Activated naive CD8-positive, alpha-beta T cell (primary cell): ENCODE data around the gene KCTD11.
A peak's percentile ranks its signal among the peaks of the same experiment; 100 is the strongest.

ENCODE experiments used
- H3K27ac Mint-ChIP-seq: one replicate; pipeline ENCODE4 v1.8.0; 2021; ENCODE audit warnings: mixed read lengths
- H3K27me3 Mint-ChIP-seq: one replicate; pipeline ENCODE4 v1.8.0; 2021; ENCODE audit warnings: mixed read lengths
- H3K36me3 Mint-ChIP-seq: one replicate; pipeline ENCODE4 v1.8.0; 2021; ENCODE audit warnings: mixed read lengths
- H3K4me1 Mint-ChIP-seq: one replicate; pipeline ENCODE4 v1.8.0; 2021; ENCODE audit warnings: low read depth, mixed read lengths
- H3K4me3 Mint-ChIP-seq: one replicate; pipeline ENCODE4 v1.8.0; 2021; ENCODE audit warnings: mild to moderate bottlenecking, mixed read lengths
- H3K9me3 Mint-ChIP-seq: one replicate; pipeline ENCODE4 v1.8.0; 2021; ENCODE audit warnings: low read depth, mixed read lengths

The KCTD11 gene

DNA sequence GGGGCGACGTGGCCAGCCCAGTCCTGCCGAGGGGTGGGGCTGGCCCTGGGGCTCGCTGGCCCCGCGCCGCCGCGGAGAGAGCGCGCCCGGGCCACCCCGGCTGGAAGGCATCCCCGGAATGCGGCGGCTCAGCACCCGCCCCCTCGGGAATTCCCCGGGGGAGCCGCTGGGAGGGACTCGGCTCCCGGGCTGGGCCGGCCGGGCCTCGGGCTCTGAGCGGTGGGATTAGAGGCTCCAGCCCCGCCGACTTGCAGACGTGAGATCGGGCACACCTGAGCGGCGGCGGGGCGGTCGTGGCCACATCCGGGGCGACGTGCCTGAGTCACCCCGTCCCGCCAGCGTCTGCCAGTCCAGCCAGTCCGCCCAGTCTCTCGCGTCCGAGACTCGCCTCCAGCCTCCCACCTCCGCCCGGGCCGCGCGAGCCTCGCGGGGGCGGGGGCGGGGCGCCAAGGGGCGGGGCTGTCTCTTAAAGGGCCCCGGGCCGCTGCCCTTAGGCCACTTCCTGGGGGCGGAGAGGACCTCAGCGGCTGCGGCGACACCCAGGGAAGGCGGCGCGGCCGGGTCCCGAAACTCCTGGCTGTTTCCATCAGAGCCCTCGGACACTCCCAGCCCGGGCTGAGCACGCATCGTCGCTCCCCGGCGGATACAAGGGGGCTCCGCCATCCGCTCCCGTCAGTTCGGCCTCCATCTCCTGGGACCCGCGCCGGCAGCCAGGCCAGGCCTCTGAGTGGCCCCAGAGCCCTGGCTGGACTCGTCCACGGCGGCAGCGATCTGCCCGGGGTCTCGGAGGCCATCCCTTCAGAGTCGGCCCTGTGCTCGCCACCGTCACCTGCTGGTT lies at the start of gene KCTD11:
Gene KCTD11, plus strand, starts transcription at position 498 of the 838 bp plus-strand sequence.
- peak within 1 kb of the TSS; percentile 86 for H3K4me3 Mint-ChIP-seq
- H3K27me3 Mint-ChIP-seq, result no peaks in the 10 kb centered on the region
- no peaks in the 10 kb centered on the region for H3K36me3 Mint-ChIP-seq
- no peaks in the 10 kb centered on the region for H3K9me3 Mint-ChIP-seq
- peak within 1 kb of the TSS; percentile 79 for H3K27ac Mint-ChIP-seq
- H3K4me1 Mint-ChIP-seq, result peaks cover 24% of the 10 kb centered on the region

DNA sequence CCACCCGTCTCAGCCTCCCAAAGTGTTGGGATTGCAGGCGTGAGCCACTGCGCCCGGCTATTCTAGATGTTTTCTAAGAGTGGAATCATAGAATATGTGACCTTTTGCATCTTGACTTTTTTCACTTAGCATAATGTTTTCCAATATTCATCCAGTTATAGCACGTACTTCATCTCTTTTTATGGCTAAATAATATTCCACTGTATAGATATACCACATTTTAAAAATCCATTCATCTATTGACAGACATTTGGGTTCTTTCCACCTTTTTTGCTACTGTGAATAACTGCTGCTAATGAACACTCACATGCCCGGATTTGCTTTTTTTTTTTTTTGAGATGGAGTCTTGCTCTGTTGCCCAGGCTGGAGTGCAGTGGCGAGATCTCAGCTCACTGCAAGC lies 47.8 kb upstream of the KCTD11 start:
- H3K4me3 Mint-ChIP-seq, result no peak overlapping the region
- H3K27me3 Mint-ChIP-seq, result no peaks in the 10 kb centered on the region
- no peak overlapping the region for H3K27ac Mint-ChIP-seq
- no peaks in the 10 kb centered on the region for H3K9me3 Mint-ChIP-seq
- H3K4me1 Mint-ChIP-seq, result peaks cover 10% of the 10 kb centered on the region
- peaks cover 4% of the 10 kb centered on the region for H3K36me3 Mint-ChIP-seq

DNA sequence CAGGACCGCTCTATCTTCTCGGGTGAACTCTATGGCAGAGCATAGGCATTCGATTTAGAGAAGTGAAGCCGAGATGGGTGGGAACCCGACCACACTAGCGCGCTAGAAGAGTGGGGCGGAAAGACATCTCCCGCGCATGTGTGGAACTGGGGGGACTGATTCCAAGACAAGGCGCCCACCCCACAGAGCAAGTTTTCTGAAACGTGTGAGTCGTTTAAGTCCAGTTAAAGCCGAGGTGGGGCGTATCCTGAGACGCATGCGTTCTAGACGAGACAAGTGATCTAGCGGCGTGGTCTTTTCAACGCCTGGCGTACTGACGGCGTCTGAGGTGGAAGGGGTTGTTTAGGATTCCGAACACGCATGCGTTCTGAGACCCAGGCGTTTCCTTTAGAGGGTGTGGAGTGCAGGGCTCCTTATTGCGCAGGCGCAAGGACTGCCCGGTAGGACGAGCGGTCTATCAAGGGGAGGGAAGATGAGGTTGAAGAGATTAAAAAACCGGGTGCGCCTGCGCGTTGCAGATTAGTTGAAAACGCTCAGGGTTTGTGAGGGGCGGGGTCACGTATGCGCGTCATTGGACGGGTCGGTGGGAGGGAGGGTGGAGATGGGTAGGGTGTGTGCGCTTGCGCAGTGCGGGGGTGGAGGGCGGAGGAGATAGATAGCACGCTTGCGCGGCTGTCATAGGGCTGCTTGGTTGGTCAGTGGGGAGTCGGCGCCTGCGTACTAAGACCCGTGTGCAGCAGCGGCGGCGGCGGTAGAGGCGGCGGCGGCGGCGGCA lies 44.9 kb upstream of the KCTD11 start, which contains the start of gene EIF5A:
Gene EIF5A, plus strand, starts transcription at position 718 of the 775 bp plus-strand sequence. CDS start 2,008 bp downstream, outside the sequence.
- Mint-ChIP-seq H3K4me3 (peak within 1 kb of the TSS; percentile 94), H3K4me1 (peaks cover 33% of the 10 kb centered on the region), H3K36me3 (peaks cover 22% of the 10 kb centered on the region), H3K9me3 (no peaks in the 10 kb centered on the region), H3K27me3 (no peaks in the 10 kb centered on the region), H3K27ac (peak within 1 kb of the TSS; percentile 97)

- Mint-ChIP-seq H3K4me3 (peak overlapping the region; percentile 94), H3K36me3 (peaks cover 22% of the 10 kb centered on the region), H3K27me3 (no peaks in the 10 kb centered on the region), H3K4me1 (peaks cover 41% of the 10 kb centered on the region), H3K9me3 (no peaks in the 10 kb centered on the region), H3K27ac (peak overlapping the region; percentile 97)
Observed at GRCh38 chr17:7307686-7308624, 44.0 kb upstream of the KCTD11 start.

DNA sequence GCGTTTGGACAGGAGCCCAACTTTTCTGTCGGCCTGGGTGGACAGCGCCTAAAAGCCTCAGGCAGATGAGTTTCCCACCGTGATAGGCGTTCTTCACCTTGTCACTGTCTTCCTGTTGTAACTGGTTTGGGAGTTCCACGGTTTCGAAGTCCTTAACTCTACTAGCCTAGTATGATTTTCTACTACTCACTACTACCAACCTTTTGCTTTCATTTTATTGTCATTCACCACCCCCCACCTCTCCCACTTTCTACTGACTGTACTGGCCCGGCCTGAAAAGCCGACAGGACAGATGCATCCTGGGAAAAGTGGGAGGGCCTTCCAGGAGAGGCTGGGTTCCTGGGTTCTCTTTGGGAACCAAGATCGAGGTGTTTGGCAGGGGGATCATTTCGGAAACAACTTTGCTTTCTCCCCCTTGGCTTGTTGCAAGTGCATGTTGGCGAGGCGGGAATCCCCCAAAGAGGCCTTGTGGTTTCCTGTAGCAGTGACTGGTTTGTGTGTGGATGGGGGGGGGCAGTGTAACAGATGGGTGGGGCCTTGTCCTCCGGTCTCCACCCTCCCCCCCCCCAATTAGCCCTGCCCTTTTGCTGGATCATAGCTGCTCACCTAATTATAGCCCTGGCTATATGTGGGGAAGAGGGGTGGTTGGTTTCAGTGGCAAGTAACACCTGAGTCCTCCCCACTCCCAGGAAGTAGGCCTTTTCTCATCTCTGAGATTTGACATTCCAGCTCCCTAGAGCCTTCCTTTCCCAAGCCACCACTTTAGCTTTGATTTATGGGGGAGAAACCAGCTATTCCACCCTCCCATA lies 43.1 kb upstream of the KCTD11 start:
- Mint-ChIP-seq H3K9me3 (no peaks in the 10 kb centered on the region), H3K27me3 (no peaks in the 10 kb centered on the region), H3K4me3 (peak overlapping the region; percentile 94), H3K27ac (peak overlapping the region; percentile 97), H3K4me1 (peaks cover 50% of the 10 kb centered on the region), H3K36me3 (peaks cover 23% of the 10 kb centered on the region)

GRCh38 chr17:7309628-7310027 lies 42.3 kb upstream of the KCTD11 start:
- H3K9me3 Mint-ChIP-seq, result no peaks in the 10 kb centered on the region
- peak overlapping the region; percentile 97 for H3K27ac Mint-ChIP-seq
- peaks cover 23% of the 10 kb centered on the region for H3K36me3 Mint-ChIP-seq
- H3K27me3 Mint-ChIP-seq, result no peaks in the 10 kb centered on the region
- peaks cover 57% of the 10 kb centered on the region for H3K4me1 Mint-ChIP-seq
- H3K4me3 Mint-ChIP-seq, result peak overlapping the region; percentile 94

DNA sequence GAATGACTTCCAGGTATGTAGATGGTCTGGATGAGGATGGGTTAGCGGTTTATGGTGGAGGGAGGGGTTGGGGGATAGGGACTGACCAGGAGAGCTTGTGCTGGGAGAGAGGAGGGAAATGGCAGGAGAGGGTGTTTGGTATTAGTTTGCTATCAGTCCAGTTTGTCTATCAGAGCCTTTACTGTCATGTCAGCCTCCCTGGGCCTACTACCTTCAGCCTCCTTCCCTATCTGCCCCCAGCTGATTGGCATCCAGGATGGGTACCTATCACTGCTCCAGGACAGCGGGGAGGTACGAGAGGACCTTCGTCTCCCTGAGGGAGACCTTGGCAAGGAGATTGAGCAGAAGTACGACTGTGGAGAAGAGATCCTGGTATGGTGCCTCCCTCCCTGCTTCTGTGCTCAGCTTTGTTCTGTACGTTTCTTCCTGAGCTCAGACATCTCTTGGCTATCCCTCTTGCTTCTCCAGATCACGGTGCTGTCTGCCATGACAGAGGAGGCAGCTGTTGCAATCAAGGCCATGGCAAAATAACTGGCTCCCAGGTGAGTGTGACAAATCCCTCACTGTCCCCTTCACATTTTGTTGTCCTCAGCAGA lies 40.8 kb upstream of the KCTD11 start:
- Mint-ChIP-seq H3K36me3 (peaks cover 23% of the 10 kb centered on the region), H3K9me3 (no peaks in the 10 kb centered on the region), H3K27ac (peak overlapping the region; percentile 97), H3K27me3 (no peaks in the 10 kb centered on the region), H3K4me1 (peaks cover 58% of the 10 kb centered on the region), H3K4me3 (peak overlapping the region; percentile 94)

DNA sequence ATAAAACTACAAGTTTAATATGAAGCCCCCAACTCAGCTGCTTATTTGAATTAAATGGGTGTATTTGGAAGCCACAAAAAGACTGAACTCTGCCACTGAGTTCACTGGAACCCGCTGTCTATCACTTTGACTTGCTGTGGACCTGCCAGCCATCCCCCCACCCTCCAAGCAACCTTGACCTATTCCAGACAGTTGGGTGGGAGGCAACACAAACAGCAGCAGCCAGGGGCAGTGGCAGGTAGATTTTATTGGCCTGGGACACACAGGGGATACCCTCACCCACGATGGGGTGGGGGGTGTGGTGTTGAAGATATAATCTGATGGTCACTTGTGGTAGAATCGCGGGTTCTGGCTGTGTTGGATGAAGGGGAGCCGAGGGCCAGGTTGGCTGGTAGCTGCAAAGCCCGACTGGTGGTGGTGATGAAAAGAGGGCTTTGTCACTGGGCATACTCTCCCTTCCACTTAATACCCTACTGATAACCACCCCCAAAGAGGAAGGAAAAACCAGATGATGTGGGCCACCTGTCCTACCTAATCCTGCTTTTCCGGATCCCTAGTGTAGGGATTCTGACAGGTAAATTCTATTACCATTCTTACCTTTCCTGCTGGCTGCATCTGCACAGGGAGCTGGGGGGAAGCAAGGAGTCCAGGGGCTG lies 39.4 kb upstream of the KCTD11 start:
- Mint-ChIP-seq H3K27me3 (no peaks in the 10 kb centered on the region), H3K27ac (peak overlapping the region; percentile 92), H3K9me3 (no peaks in the 10 kb centered on the region), H3K4me3 (peak overlapping the region; percentile 95), H3K36me3 (peaks cover 23% of the 10 kb centered on the region), H3K4me1 (peaks cover 57% of the 10 kb centered on the region)

- peak overlapping the region; percentile 92 for H3K27ac Mint-ChIP-seq
Observed at GRCh38 chr17:7313088-7313889, 38.7 kb upstream of the KCTD11 start.

DNA sequence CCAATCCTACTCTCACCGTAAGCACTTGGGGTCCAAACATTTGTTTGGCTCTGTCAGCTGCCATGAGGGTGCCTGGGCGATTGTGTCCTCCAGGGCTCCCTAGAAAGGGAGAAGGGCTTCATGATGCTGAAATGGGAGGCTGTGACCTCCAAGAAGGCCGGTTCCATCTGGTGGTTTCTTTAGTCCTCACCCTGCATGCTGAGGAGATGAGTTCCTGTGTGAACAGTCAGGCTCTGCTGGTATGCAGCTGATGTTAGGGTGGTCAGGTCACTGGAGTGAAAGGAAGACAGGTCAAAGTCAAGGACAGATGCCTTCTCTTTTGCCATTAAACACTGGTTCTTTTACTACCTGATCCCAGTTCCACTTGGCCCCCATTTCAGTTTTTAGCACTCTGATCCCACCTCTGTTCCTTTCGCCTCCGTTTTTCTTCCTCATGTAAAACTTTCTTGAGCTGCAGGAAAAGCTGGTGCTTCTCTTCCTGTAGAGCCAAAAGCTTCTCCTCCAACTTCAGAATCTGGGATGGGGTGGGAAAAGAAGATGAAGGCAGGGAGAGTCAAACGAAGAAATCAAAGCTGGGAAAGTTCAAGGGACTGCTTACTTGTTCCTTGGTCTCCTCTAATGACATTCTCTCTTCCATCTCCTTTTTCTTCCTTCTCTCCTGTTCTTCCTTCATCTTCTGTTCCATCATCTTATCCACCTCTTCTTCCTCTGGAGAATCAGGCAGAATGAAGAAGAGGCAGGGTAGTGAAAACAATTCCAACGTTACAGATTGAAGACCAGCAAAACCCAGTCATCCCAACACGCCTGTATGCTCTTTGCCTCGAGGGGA lies 37.9 kb upstream of the KCTD11 start:
- H3K4me3 Mint-ChIP-seq, result peak overlapping the region; percentile 95
- no peaks in the 10 kb centered on the region for H3K27me3 Mint-ChIP-seq
- peaks cover 53% of the 10 kb centered on the region for H3K4me1 Mint-ChIP-seq
- no peaks in the 10 kb centered on the region for H3K9me3 Mint-ChIP-seq
- H3K27ac Mint-ChIP-seq, result peak overlapping the region; percentile 92
- peaks cover 20% of the 10 kb centered on the region for H3K36me3 Mint-ChIP-seq

More at GRCh38 chr17:7313088-7313889, 38.7 kb upstream of the KCTD11 start:
- peak overlapping the region; percentile 95 for H3K4me3 Mint-ChIP-seq
- H3K36me3 Mint-ChIP-seq, result peaks cover 23% of the 10 kb centered on the region
- H3K27me3 Mint-ChIP-seq, result no peaks in the 10 kb centered on the region
- H3K9me3 Mint-ChIP-seq, result no peaks in the 10 kb centered on the region
- H3K4me1 Mint-ChIP-seq, result peaks cover 57% of the 10 kb centered on the region

- peaks cover 14% of the 10 kb centered on the region for H3K36me3 Mint-ChIP-seq
- H3K9me3 Mint-ChIP-seq, result no peaks in the 10 kb centered on the region
- no peaks in the 10 kb centered on the region for H3K27me3 Mint-ChIP-seq
Observed at GRCh38 chr17:7314719-7315569, 37.0 kb upstream of the KCTD11 start, which contains the start of gene GPS2. TSS of gene GPS2 (minus strand) at chr17:7315360. CDS start at chr17:7315052, 308 bp downstream.

More at GRCh38 chr17:7314719-7315569, 37.0 kb upstream of the KCTD11 start, which contains the start of gene GPS2:
- H3K27ac Mint-ChIP-seq, result peak within 1 kb of the TSS; percentile 92
- H3K4me1 Mint-ChIP-seq, result peaks cover 45% of the 10 kb centered on the region
- peak within 1 kb of the TSS; percentile 95 for H3K4me3 Mint-ChIP-seq
